Neutrophil (primary cell): ENCODE measurements around the gene DUSP16.

Experiments used
- H3K27ac ChIP-seq: fragments of 200-600 bp; sonication (generic); 2 replicates; pipeline ENCODE4 v1.5.1; 2016; ENCODE audit warnings: mild to moderate bottlenecking, moderate library complexity
- H3K27me3 ChIP-seq: fragments of 200-600 bp; sonication (generic); 2 replicates; pipeline ENCODE4 v1.6.0; 2016; ENCODE audit warnings: mild to moderate bottlenecking
- H3K36me3 ChIP-seq: fragments of 200-600 bp; sonication (generic); 2 replicates; pipeline ENCODE4 v1.5.1; 2017
- H3K4me1 ChIP-seq, 2 experiments: fragments of 200-600 bp in 1 of 2; sonication (generic) in 1 of 2; 1 replicate in 1 of 2; 2 replicates in 1 of 2; pipeline versions ENCODE4 v1.5.1 to v1.6.1; 2013 to 2016; ENCODE audit warnings: low read depth in 1 of 2, low read length in 1 of 2, mild to moderate bottlenecking in 1 of 2, moderate library complexity in 1 of 2; ENCODE audit not compliant: control insufficient read depth in 1 of 2, insufficient read depth in 1 of 2
- H3K4me3 ChIP-seq, 2 experiments: fragments of 200-600 bp in 1 of 2; sonication (generic) in 1 of 2; 1 replicate in 1 of 2; 2 replicates in 1 of 2; pipeline ENCODE4 v1.5.1; 2013 to 2016; ENCODE audit warnings: low read depth in 1 of 2, low read length in 1 of 2, mild to moderate bottlenecking in 1 of 2, moderate library complexity in 1 of 2
- H3K9me3 ChIP-seq: fragments of 200-600 bp; sonication (generic); 2 replicates; pipeline ENCODE4 v1.5.1; 2016
- TF ChIP-seq, protein P1 (sequence below): fragments of 200-600 bp; sonication (generic); IDR thresholded peaks from 2 replicates; pipeline ENCODE4 v1.5.1; 2016; ENCODE audit warnings: antibody characterized with exemption

DUSP16 gene, protein sequence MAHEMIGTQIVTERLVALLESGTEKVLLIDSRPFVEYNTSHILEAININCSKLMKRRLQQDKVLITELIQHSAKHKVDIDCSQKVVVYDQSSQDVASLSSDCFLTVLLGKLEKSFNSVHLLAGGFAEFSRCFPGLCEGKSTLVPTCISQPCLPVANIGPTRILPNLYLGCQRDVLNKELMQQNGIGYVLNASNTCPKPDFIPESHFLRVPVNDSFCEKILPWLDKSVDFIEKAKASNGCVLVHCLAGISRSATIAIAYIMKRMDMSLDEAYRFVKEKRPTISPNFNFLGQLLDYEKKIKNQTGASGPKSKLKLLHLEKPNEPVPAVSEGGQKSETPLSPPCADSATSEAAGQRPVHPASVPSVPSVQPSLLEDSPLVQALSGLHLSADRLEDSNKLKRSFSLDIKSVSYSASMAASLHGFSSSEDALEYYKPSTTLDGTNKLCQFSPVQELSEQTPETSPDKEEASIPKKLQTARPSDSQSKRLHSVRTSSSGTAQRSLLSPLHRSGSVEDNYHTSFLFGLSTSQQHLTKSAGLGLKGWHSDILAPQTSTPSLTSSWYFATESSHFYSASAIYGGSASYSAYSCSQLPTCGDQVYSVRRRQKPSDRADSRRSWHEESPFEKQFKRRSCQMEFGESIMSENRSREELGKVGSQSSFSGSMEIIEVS

DNA sequence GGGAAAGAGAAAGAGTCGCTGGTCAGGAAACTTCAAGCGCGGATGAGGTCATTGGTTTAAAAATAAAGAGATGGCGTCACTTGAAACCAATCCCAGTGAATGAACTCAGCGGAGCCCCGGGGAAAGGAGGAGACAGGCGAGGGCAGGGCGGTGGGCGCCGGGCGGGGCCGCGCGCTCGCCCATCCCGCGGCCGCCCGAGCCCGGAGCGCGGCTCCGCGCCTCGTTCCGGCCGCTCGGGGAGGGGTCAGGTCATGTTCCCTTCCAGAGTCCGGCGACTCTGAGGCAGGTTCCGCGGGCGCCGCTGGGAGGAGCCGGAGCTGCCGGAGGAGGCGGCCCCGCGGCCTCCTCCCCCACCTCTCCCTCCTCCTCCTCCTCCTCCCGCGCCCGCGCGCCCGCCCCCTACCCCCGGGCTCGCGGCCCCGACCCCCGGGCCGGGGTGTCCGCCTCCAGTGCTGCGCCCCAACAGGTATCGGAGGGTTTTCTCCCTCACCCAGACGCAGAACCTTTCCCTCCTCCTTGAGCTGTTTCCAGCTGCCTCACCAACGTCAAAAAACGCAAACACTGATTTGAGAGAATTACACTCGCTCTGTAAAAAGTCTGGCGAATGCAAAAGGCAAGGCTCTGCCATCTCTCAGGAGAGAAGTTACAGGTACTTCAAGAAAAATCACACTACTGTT lies at the start of gene DUSP16:
TSS of gene DUSP16 (minus strand) at position 279 of the 677 bp plus-strand sequence. CDS start 41,765 bp downstream, outside the sequence.
- Histone ChIP-seq H3K27ac (peak within 1 kb of the TSS; percentile 93), H3K9me3 (no peaks in the 10 kb centered on the region), H3K27me3 (no peaks in the 10 kb centered on the region), H3K36me3 (no peaks in the 10 kb centered on the region), H3K4me1 (peaks cover 29 to 31% of the 10 kb centered on the region in 2 experiments), H3K4me3 (peak within 1 kb of the TSS; percentile 84 to 85)
- TF ChIP-seq, protein P1, sequence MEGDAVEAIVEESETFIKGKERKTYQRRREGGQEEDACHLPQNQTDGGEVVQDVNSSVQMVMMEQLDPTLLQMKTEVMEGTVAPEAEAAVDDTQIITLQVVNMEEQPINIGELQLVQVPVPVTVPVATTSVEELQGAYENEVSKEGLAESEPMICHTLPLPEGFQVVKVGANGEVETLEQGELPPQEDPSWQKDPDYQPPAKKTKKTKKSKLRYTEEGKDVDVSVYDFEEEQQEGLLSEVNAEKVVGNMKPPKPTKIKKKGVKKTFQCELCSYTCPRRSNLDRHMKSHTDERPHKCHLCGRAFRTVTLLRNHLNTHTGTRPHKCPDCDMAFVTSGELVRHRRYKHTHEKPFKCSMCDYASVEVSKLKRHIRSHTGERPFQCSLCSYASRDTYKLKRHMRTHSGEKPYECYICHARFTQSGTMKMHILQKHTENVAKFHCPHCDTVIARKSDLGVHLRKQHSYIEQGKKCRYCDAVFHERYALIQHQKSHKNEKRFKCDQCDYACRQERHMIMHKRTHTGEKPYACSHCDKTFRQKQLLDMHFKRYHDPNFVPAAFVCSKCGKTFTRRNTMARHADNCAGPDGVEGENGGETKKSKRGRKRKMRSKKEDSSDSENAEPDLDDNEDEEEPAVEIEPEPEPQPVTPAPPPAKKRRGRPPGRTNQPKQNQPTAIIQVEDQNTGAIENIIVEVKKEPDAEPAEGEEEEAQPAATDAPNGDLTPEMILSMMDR, result peak; percentile 61

DNA sequence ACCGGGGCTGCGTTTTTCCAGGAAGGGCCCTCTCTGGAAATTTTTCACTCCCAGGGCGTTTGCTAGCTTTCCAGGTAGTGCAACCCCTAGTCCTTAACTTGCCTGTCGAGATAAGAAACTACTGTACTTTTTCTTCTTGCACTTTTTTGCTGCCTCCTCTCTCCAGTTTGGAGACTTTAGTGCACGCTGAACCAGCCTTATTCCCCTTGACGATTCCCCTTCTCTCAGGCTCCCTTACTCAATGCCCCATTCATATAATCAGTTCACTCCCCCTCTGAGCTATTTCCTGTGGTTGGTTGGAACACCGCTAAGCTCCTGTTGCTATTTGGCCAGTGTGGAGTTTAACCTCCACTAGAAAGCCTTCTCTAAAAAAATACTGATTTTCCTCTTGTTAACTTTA lies 49.7 kb upstream of the DUSP16 start:
- H3K4me1 ChIP-seq, result peaks cover 24 to 26% of the 10 kb centered on the region in 2 experiments
- peak overlapping the region; percentile 92 for H3K27ac ChIP-seq
- H3K36me3 ChIP-seq, result no peaks in the 10 kb centered on the region
- H3K4me3 ChIP-seq, result peak overlapping the region; percentile 80 to 90
- TF ChIP-seq, protein P1, result no peak
- no peaks in the 10 kb centered on the region for H3K27me3 ChIP-seq
- no peaks in the 10 kb centered on the region for H3K9me3 ChIP-seq

DNA sequence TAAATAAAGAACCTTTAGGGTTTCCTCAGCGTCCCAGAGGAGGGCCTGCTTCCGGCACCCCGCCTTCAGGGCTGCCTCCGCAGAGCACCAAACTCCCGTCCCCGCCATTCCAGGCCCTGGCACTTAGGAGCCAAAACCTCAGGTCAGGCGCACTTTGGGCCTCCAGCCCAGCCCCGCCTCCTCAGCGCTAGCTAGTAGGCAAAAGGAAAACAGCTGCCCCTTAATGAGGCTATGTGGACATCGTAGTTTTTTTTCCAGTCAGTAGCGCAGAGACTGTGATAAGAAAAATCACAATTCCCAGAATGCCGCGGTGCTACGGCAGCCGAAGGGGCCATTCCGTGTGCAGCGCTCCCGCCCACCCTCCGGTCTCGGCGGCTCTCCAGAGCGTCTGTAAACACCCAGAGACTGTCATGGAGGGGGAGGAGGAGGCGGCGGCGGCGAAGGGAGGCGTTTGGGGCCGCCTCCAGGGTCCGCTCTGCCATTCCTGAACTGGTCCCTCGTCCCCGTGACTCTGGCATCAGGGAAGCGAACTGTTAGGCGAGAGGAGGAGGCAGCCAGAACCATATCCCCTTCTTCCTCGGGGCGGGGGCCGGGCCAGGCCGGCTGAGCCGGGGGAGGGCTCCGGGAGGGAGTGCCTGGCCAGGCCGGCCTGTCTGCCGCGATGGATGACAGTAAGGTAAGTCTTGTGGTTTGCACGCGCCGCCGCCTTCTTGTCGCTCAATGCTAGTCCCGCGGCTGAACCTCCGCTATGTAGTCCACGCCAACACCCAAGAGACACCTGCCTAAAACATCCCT lies 49.0 kb upstream of the DUSP16 start, which contains the start of gene CREBL2:
TSS of gene CREBL2 (plus strand) at position 365 of the 795 bp plus-strand sequence. CDS start at position 662, 297 bp downstream.
- peak within 1 kb of the TSS; percentile 92 for H3K27ac ChIP-seq
- TF ChIP-seq, protein P1, result peak; percentile 8
- H3K36me3 ChIP-seq, result no peaks in the 10 kb centered on the region
- H3K27me3 ChIP-seq, result no peaks in the 10 kb centered on the region
- H3K4me1 ChIP-seq, result peaks cover 24 to 26% of the 10 kb centered on the region in 2 experiments
- H3K4me3 ChIP-seq, result peak within 1 kb of the TSS; percentile 80 to 90
- no peaks in the 10 kb centered on the region for H3K9me3 ChIP-seq

DNA sequence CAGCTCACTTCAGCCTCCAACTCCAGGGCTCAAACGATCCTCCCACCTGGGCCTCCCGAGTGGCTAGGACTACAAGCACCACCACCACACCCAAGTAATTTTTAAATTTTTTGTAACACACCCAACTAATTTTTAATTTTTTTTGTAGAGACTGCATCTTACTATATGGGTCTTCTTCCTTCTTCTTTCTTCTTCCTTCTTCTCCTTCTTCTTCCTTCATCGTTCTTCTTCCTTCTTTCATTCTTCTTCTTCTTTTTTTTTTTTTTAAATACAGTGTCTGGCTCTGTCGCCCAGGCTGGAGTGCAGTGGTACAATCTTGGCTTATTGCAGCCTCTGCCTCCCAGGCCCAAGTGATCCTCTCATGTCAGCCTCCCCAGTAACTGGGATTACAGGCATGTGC lies 48.0 kb upstream of the DUSP16 start:
- TF ChIP-seq, protein P1, result no peak
- H3K36me3 ChIP-seq, result no peaks in the 10 kb centered on the region
- H3K4me3 ChIP-seq, result peak overlapping the region in 1 of 2 experiments; percentile 90
- peak overlapping the region; percentile 92 for H3K27ac ChIP-seq
- no peaks in the 10 kb centered on the region for H3K9me3 ChIP-seq
- H3K27me3 ChIP-seq, result no peaks in the 10 kb centered on the region
- peaks cover 24 to 26% of the 10 kb centered on the region in 2 experiments for H3K4me1 ChIP-seq

DNA sequence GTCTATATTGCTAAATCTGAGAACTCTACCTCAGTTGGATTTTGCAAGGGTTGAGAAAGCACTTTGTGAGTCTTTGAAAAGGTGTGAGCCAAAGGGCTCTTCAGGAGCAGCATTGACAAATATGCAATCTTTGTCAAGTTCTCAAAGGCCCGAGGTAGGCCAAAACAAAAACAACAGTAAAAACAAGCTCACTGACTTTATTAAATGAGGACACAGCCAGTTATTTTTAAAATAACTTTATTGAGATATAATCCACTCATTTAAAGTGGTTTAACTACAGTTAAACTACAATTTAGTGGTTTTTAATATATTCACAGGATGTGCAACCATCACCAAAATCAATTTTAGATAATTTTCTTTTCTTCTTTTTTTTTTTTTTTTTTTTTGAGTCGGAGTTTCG lies 47.0 kb upstream of the DUSP16 start:
- H3K4me3 ChIP-seq, result no peak overlapping the region
- no peaks in the 10 kb centered on the region for H3K36me3 ChIP-seq
- no peaks in the 10 kb centered on the region for H3K9me3 ChIP-seq
- peaks cover 24 to 26% of the 10 kb centered on the region in 2 experiments for H3K4me1 ChIP-seq
- no peak overlapping the region for H3K27ac ChIP-seq
- no peaks in the 10 kb centered on the region for H3K27me3 ChIP-seq
- TF ChIP-seq, protein P1, result no peak
